LNCAP (cell line): Measurements from ENCODE around the gene NT5DC4.

Source experiments
- CTCF ChIP-seq: fragments of 450-650 bp; IDR thresholded peaks from 2 replicates; pipeline ENCODE4 v1.5.1; 2017; ENCODE audit warnings: mild to moderate bottlenecking

Gene NT5DC4

DNA sequence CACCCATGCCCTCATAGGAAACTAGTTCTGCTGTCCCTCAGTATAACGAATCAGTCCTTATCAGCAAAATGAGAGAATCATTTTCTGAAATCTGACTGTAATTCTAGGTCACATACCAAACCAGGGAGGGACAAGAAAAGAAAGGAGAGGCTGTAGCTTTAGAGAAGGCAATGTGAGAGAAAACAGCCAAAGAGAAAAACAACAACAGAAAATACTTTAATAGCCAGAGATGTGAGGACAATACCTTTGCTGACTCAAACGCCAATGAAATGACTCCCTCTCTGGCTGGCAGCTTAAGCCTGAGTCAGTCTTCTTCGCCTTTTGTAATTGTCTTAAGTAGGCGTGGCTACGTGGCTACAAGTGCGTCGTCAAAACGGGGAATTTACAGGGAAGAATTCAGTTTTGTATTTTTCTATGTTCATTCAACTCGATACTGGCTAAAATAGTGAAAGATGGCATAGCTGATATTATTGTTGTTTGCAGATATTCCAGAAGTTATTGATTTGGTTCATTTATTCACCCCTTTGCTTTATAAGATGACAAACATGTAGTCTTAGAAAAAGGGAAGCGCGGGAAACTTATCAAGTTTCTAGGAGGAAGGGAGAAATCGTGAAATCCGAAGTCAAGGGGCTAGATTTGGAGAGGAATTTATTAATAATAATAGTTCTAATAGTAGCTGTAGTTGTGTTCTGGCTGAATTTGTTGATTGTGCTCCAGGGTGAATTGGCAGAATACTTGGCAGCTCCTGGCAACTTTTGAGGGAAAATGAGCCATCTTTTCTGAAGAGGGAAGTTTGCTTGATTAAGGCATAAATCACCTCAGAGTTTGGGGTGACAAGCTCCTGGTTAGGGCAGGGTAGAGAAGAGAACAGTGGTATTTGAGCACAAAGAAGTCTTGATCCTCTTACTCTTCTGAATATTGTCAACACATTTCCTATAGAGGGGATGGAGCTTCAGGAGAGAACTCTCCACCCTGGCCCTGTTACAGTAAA, 63.7 kb downstream of the NT5DC4 start, which contains the start of gene IL1A:
Gene IL1A, minus strand, starts transcription at position 295 of the 991 bp plus-strand sequence. CDS start 723 bp downstream, outside the sequence.
- no peak for TF ChIP-seq CTCF

- no peak for TF ChIP-seq CTCF
Observed at GRCh38 chr2:112787294-112787693, 66.5 kb downstream of the NT5DC4 start.

- no peak for TF ChIP-seq CTCF
Observed at GRCh38 chr2:112787729-112788393, 67.0 kb downstream of the NT5DC4 start.

DNA sequence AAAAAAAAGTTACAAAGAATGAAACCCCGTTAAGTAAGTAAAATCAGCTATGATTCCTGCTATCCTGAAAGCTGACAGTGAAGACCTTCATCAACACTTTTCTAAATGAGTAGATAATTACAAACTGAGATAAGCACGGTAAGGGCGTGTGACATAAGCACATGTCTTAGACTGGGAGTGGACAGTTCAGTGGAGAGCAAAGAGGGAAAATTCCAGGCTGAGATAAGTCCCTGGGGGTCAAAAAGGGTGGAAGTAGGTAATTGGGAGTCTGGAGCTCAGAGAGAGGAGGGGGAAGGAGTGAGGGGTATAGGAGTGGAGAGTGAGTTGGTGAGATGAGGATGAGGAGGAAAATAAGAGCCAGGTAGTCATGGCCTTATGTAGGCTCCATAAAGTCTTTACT, 67.8 kb downstream of the NT5DC4 start:
- TF ChIP-seq CTCF = no peak
